Caco-2 (cell line): ENCODE results near the gene ZNF414. TPM values are rescaled to one million over a fixed set of nuclear protein-coding genes. Genes with fewer than 3 reads are reported as not detected.

ENCODE experiments used
- Bru-seq: library from RNA; stranded (reverse); fragments of 400-500 nt; gene quantifications from one replicate; lab custom pipeline; 2021; lab: Mats Ljungman, UMichigan
- BruChase-seq, 2 experiments: library from RNA; stranded (reverse); fragments of 400-500 nt; gene quantifications; one replicate each; lab custom pipeline; 2021; lab: Mats Ljungman, UMichigan
- BruUV-seq: library from RNA; stranded (reverse); fragments of 400-500 nt; replicated peaks from 2 replicates; lab custom pipeline; 2021; lab: Mats Ljungman, UMichigan
- CTCF ChIA-PET: fragments of 300-600 bp; sonication (Branson Sonifier 250); formaldehyde crosslinking; loops from one replicate; lab custom pipeline; 2022; ENCODE audit warnings: antibody characterized with exemption; lab: Charles Lee
- POLR2A ChIA-PET: fragments of 300-600 bp; sonication (Branson Sonifier 250); formaldehyde crosslinking; loops from one replicate; lab custom pipeline; 2022; ENCODE audit warnings: antibody characterized with exemption; lab: Charles Lee
- DNase-seq, 2 experiments: peaks; one replicate each; pipeline versions ENCODE4 v3.0.0 to v3.0.0-alpha.2; 2020 to 2022
- H3K27me3 ChIP-seq: replicated peaks from 2 replicates; pipeline ENCODE4 v1.6.0; 2011; ENCODE audit warnings: low read length; ENCODE audit not compliant: control insufficient read depth, insufficient read depth
- H3K36me3 ChIP-seq: 2 replicates; pipeline ENCODE4 v1.5.1; 2011; ENCODE audit warnings: low read length; ENCODE audit not compliant: control insufficient read depth, insufficient read depth
- H3K4me1 ChIP-seq: fragments of 250-450 bp; sonication (Bioruptor Pico); 2 replicates; pipeline ENCODE4 v1.5.1; 2020; ENCODE audit warnings: mild to moderate bottlenecking
- H3K4me3 ChIP-seq: 2 replicates; pipeline ENCODE4 v1.5.1; 2011; ENCODE audit warnings: low read depth, mild to moderate bottlenecking, control low read depth, low read length
- H3K9me3 ChIP-seq: fragments of 250-450 bp; sonication (Bioruptor Pico); 2 replicates; pipeline ENCODE4 v1.5.1; 2020; ENCODE audit warnings: mild to moderate bottlenecking, moderate library complexity
- H3K27ac Mint-ChIP-seq: one replicate; pipeline ENCODE4 v1.8.0; 2022; ENCODE audit warnings: mixed read lengths; ENCODE audit not compliant: unreplicated experiment
- H3K27me3 Mint-ChIP-seq: one replicate; pipeline ENCODE4 v1.8.0; 2022; ENCODE audit warnings: mixed read lengths; ENCODE audit not compliant: insufficient read depth, unreplicated experiment
- H3K36me3 Mint-ChIP-seq: one replicate; pipeline ENCODE4 v1.8.0; 2022; ENCODE audit warnings: mild to moderate bottlenecking, mixed read lengths; ENCODE audit not compliant: insufficient read depth, unreplicated experiment
- H3K4me1 Mint-ChIP-seq: one replicate; pipeline ENCODE4 v1.8.0; 2022; ENCODE audit warnings: low read depth, mixed read lengths; ENCODE audit not compliant: unreplicated experiment
- H3K4me3 Mint-ChIP-seq: one replicate; pipeline ENCODE4 v1.8.0; 2022; ENCODE audit warnings: mild to moderate bottlenecking, moderate library complexity, mixed read lengths; ENCODE audit not compliant: unreplicated experiment
- H3K9me3 Mint-ChIP-seq: one replicate; pipeline ENCODE4 v1.8.0; 2022; ENCODE audit warnings: mixed read lengths; ENCODE audit not compliant: unreplicated experiment
- CTCF ChIP-seq, 2 experiments: fragments of 200-600 bp in 1 of 2; IDR thresholded peaks; 1 replicate in 1 of 2; 2 replicates in 1 of 2; pipeline versions ENCODE4 v1.5.1 to v1.8.0; 2011 to 2022; ENCODE audit warnings: antibody characterized with exemption in 1 of 2, control low read depth in 1 of 2, inconsistent platforms in 1 of 2, low read depth in 1 of 2, low read length in 1 of 2, mild to moderate bottlenecking in 1 of 2, moderate library complexity in 1 of 2; ENCODE audit not compliant: insufficient read depth in 1 of 2, severe bottlenecking in 1 of 2, unreplicated experiment in 1 of 2
- intact Hi-C: fragments of 100-400 bp; cut with micrococcal nuclease; formaldehyde crosslinking; loops from one replicate; pipeline ENCODE4 v1.10.0; 2022; ENCODE audit not compliant: unreplicated experiment
- long read RNA-seq: library from polyadenylated mRNA; stranded (forward); transcript quantifications from one replicate; pipeline ENCODE4 v2.0.0, GENCODE V29; 2022
- total RNA-seq: library from RNA; stranded (reverse); gene quantifications from 2 replicates; pipeline ENCODE4 v1.2.3, GENCODE V29; 2022

Gene ZNF414
- 17.2 and 25.0 TPM in 2 replicates for total RNA-seq
- Bru-seq, nascent RNA, result percentile 57 among the genes with signal in this experiment
- percentile 47 among the genes with signal in this experiment for BruChase-seq, experiment 1, labeled RNA remaining after a 2-hour chase
- BruChase-seq, experiment 2, labeled RNA remaining after a 6-hour chase, result percentile 52 among the genes with signal in this experiment
- long read RNA-seq, transcript ZNF414-202 (8 exons, 2,300 nt), result major isoform, 17 of 35 reads
- long read RNA-seq, transcript ZNF414-201 (6 exons, 1,178 nt), result minor isoform, 7 of 35 reads
- long read RNA-seq, partial matches to known transcripts, result 8 of 35 reads
- long read RNA-seq, other reads (novel, unspliced or antisense), result 3 of 35 reads

- BruUV-seq, result TSS peak; percentile 68
- Mint-ChIP-seq H3K36me3 (peaks cover 11% of the 10 kb centered on the region), H3K27me3 (no peaks in the 10 kb centered on the region), H3K27ac (peak within 1 kb of the TSS; percentile 91), H3K4me3 (peak within 1 kb of the TSS; percentile 76), H3K9me3 (no peaks in the 10 kb centered on the region), H3K4me1 (no peaks in the 10 kb centered on the region)
- no peak for TF ChIP-seq CTCF (IDR thresholded peaks at IDR 0.05; ENCODE audit: insufficient read depth in 1 of 2, low read depth in 1 of 2, low read length in 1 of 2, severe bottlenecking in 1 of 2, unreplicated experiment in 1 of 2)
- Histone ChIP-seq H3K27me3 (no peaks in the 10 kb centered on the region), H3K4me3 (peak within 1 kb of the TSS; percentile 86), H3K9me3 (no peaks in the 10 kb centered on the region), H3K36me3 (peaks cover 2% of the 10 kb centered on the region), H3K4me1 (peaks cover 12% of the 10 kb centered on the region; the same call in 1 of the 2 replicates)
- POLR2A ChIA-PET, result interaction anchor here (0.6 to 1.8 kb wide), 16 partner anchors 8 to 610 kb away, joined by 3 to 55 read pairs (median 5); partner anchors contain the start of genes HNRNPM, MAP2K7, MARCHF2 and RAB11B
- intact Hi-C loops, result loop anchor here (1.0 kb wide), 1 partner anchor 11 kb away; no protein-coding TSS in a partner anchor
- CTCF ChIA-PET, result interaction anchor here (0.6 to 2.0 kb wide), 7 partner anchors 11 to 100 kb away, joined by 5 to 17 read pairs (median 8); partner anchors contain the start of gene MARCHF2
- DNase-seq, result peak; percentile 96 to 98
These were observed at the start of gene ZNF414 for GRCh38 chr19:8513687-8514504. ZNF414 (minus strand) TSS chr19:8514167; CDS start chr19:8514046, 121 bp downstream.

GRCh38 chr19:8561075-8561764 lies 47.3 kb upstream of the ZNF414 start:
- Mint-ChIP-seq H3K4me3 (no peak overlapping the region), H3K27me3 (no peaks in the 10 kb centered on the region), H3K9me3 (no peaks in the 10 kb centered on the region), H3K27ac (no peak overlapping the region), H3K36me3 (peaks cover 6% of the 10 kb centered on the region), H3K4me1 (peaks cover 7% of the 10 kb centered on the region)
- POLR2A ChIA-PET, result no interaction called here
- intact Hi-C loops, result no loop called here
- no TSS peak for BruUV-seq
- Histone ChIP-seq H3K9me3 (no peaks in the 10 kb centered on the region), H3K4me1 (no peaks in the 10 kb centered on the region), H3K27me3 (no peaks in the 10 kb centered on the region), H3K4me3 (no peak overlapping the region), H3K36me3 (no peaks in the 10 kb centered on the region)
- no peak for DNase-seq
- no peak for TF ChIP-seq CTCF (IDR thresholded peaks at IDR 0.05; ENCODE audit: insufficient read depth in 1 of 2, low read depth in 1 of 2, low read length in 1 of 2, severe bottlenecking in 1 of 2, unreplicated experiment in 1 of 2)
- CTCF ChIA-PET, result no interaction called here
